ENCODE data around the gene SUGCT. TPM values are rescaled to one million over a fixed set of nuclear protein-coding genes. Genes with fewer than 3 reads are reported as not detected.
"Not testable (repeated sequence)": the region's sequence is repeated elsewhere in the genome, so short reads cannot be mapped to it uniquely, and the experiment has no call there.

Gene SUGCT
- polyA plus RNA-seq, 1 donor from 2014 or later: 1.3 TPM

- peaks cover 0 to 3% (median 2%) of the 10 kb centered on the region in 3 donors for H3K9me3 Mint-ChIP-seq
- H3K4me3 Mint-ChIP-seq: no peak overlapping the region
- H3K36me3 Mint-ChIP-seq: no peaks in the 10 kb centered on the region
- H3K4me1 Mint-ChIP-seq: no peaks in the 10 kb centered on the region
- peaks cover 2% of the 10 kb centered on the region for H3K27me3 Mint-ChIP-seq
- H3K27ac Mint-ChIP-seq: no peak overlapping the region
Measured at GRCh38 chr7:40394400-40394799, 259.6 kb downstream of the SUGCT start.

DNA sequence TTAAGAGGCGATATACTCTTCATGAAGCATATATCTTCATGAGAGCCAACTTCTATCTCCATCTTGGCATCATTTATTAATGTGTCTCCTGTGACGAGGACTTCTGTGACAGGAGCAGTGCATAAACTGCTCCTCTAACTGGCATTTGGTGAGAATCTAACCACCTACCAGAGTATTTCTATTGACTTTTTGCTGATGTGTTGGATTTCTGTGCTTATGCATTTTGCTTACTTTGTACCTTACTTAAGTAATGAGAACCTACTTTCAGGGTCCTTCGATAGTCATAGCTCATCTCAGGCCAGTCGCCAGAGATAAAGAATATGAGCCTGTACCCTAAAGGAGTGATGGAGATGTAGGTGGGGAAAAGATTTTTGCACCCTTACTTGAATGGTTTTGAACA, 265.7 kb downstream of the SUGCT start:
- H3K36me3 Mint-ChIP-seq: no peaks in the 10 kb centered on the region
- no peaks in the 10 kb centered on the region for H3K4me1 Mint-ChIP-seq
- H3K27me3 Mint-ChIP-seq: no peaks in the 10 kb centered on the region
- peaks cover 0 to 2% (median 2%) of the 10 kb centered on the region in 3 donors for H3K9me3 Mint-ChIP-seq
- H3K27ac Mint-ChIP-seq: no peak overlapping the region
- no peak overlapping the region for H3K4me3 Mint-ChIP-seq

GRCh38 chr7:40401406-40401805, 266.6 kb downstream of the SUGCT start:
- Mint-ChIP-seq H3K36me3 (no peaks in the 10 kb centered on the region), H3K4me1 (no peaks in the 10 kb centered on the region), H3K4me3 (no peak overlapping the region), H3K9me3 (peaks cover 0 to 2% (median 2%) of the 10 kb centered on the region in 3 donors), H3K27me3 (no peaks in the 10 kb centered on the region), H3K27ac (no peak overlapping the region)

- Mint-ChIP-seq H3K4me1 (no peaks in the 10 kb centered on the region), H3K27me3 (no peaks in the 10 kb centered on the region), H3K27ac (no peak overlapping the region), H3K36me3 (no peaks in the 10 kb centered on the region), H3K9me3 (peaks cover 0 to 2% (median 2%) of the 10 kb centered on the region in 3 donors), H3K4me3 (no peak overlapping the region)
Measured at GRCh38 chr7:40402661-40403060, 267.9 kb downstream of the SUGCT start.

- Mint-ChIP-seq H3K9me3 (peaks cover 0 to 4% (median 0%) of the 10 kb centered on the region in 3 donors), H3K4me3 (no peak overlapping the region), H3K4me1 (no peaks in the 10 kb centered on the region), H3K36me3 (no peaks in the 10 kb centered on the region), H3K27me3 (no peaks in the 10 kb centered on the region), H3K27ac (no peak overlapping the region)
Measured at GRCh38 chr7:40403703-40404476, 269.1 kb downstream of the SUGCT start.

- H3K4me3 Mint-ChIP-seq: no peak overlapping the region
- H3K4me1 Mint-ChIP-seq: no peaks in the 10 kb centered on the region
- peaks cover 0 to 2% (median 0%) of the 10 kb centered on the region in 3 donors for H3K9me3 Mint-ChIP-seq
- H3K27ac Mint-ChIP-seq: no peak overlapping the region
- H3K27me3 Mint-ChIP-seq: no peaks in the 10 kb centered on the region
- no peaks in the 10 kb centered on the region for H3K36me3 Mint-ChIP-seq
Measured at GRCh38 chr7:40405991-40406390, 271.2 kb downstream of the SUGCT start.

DNA sequence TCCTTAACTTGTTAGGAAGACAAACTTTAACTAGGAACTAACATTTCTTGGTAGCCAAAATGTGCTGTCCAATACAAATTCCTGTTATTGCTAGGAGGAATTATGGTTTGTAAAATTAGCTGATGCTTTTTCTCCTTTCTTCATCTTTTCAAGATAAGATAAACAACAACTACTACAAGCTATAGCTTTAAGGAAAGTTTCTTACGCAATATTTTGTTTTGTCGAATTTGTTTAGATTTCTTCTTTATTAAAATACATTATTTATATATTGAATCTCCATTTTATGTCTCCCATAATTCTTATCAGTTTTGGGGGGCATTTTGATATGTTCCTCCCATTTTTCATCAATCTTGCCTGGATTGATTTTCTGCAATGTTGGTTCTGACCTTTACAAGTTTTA, 277.5 kb downstream of the SUGCT start:
- Mint-ChIP-seq H3K27me3 (no peaks in the 10 kb centered on the region), H3K9me3 (peaks cover 0 to 4% (median 2%) of the 10 kb centered on the region in 3 donors), H3K4me1 (no peaks in the 10 kb centered on the region), H3K27ac (no peak overlapping the region), H3K36me3 (no peaks in the 10 kb centered on the region), H3K4me3 (no peak overlapping the region)

DNA sequence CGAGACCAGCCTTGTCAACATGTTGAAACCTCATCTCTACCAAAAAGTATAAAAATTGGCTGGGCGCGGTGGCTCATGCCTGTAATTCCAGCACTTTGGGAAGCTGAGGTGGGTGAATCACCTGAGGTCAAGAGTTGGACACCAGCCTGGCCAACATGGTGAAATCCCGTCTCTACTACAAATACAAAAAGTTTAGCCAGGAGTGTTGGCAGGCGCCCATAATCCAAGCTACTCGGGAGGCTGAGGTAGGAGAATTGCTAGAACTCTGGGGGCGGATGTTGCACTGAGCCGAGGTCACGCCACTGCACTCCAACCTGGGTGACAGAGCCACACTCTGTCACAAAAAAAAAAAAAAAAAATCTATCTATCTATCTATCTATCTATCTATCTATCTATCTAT, 279.9 kb downstream of the SUGCT start:
- H3K36me3 Mint-ChIP-seq, H3K4me1 Mint-ChIP-seq, H3K9me3 Mint-ChIP-seq, H3K4me3 Mint-ChIP-seq, H3K27me3 Mint-ChIP-seq, H3K27ac Mint-ChIP-seq: not testable (repeated sequence)

DNA sequence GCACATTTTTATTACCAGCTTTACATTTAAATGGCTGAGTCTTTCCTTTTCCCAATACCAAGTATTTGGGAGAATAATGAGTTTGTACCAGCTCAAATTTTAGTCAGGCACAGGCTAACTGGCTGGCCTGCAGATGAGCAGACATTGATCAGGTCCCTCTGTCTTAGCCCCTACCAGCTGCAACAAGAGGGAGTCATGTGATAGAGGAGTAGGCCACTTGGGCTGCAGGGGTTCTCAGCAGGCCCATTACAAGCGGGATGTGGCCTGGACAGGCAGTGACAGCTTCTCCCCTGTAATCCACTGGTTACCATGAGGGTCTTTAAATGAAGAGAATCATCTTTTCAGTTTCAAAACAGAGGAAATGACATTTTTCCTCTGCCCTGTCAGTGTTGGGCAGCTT, 283.6 kb downstream of the SUGCT start:
- H3K27me3 Mint-ChIP-seq: no peaks in the 10 kb centered on the region
- H3K9me3 Mint-ChIP-seq: no peaks in the 10 kb centered on the region
- no peaks in the 10 kb centered on the region for H3K4me1 Mint-ChIP-seq
- no peaks in the 10 kb centered on the region for H3K36me3 Mint-ChIP-seq
- H3K4me3 Mint-ChIP-seq: peak overlapping the region in 1 of 4 donors; percentile 9
- no peak overlapping the region for H3K27ac Mint-ChIP-seq

- no peaks in the 10 kb centered on the region for H3K36me3 Mint-ChIP-seq
- no peak overlapping the region for H3K4me3 Mint-ChIP-seq
- H3K27me3 Mint-ChIP-seq: no peaks in the 10 kb centered on the region
- no peaks in the 10 kb centered on the region for H3K4me1 Mint-ChIP-seq
- H3K27ac Mint-ChIP-seq: no peak overlapping the region
- no peaks in the 10 kb centered on the region for H3K9me3 Mint-ChIP-seq
Measured at GRCh38 chr7:40418983-40419382, 284.2 kb downstream of the SUGCT start.

DNA sequence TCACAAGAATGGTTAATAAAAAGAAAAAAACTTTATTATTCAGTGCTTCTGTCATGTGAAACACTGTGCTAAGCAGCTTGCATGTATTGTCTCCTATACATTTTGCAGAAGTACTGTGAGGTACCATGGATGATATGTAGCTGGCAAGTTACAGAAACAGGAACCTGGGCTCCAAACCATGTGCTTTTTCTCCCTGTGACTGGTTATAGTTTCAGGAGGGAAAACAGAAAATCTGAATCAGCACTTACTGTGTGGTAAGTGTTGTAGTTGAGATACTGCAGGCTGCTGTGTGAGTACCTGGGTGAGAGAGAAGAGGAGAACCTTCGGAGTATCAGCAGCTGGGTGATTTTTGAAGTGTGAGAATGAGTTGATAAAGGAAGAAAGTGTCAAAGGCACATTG, 285.0 kb downstream of the SUGCT start:
- Mint-ChIP-seq H3K36me3 (no peaks in the 10 kb centered on the region), H3K9me3 (no peaks in the 10 kb centered on the region), H3K27ac (no peak overlapping the region), H3K4me3 (no peak overlapping the region), H3K4me1 (no peaks in the 10 kb centered on the region), H3K27me3 (no peaks in the 10 kb centered on the region)

DNA sequence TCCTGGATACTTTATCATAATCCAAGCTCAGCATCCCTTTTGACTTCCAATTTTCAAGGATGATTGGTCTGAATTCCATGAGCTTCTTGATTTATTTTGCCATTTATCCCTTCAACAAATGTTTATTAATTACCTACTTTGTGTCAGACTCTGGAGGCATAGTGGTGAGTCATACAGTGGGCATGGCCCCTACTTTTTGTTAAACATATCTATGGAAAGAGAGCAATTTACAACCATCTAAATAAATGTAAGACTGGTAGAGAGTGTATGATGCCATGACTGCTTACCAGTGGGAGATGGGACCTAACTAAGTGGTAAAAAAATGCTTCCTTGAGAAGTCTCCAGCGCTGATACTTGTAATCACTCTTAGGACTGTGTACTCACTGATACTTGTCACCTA, 286.6 kb downstream of the SUGCT start:
- H3K4me1 Mint-ChIP-seq: no peaks in the 10 kb centered on the region
- H3K9me3 Mint-ChIP-seq: no peaks in the 10 kb centered on the region
- H3K27me3 Mint-ChIP-seq: no peaks in the 10 kb centered on the region
- H3K36me3 Mint-ChIP-seq: no peaks in the 10 kb centered on the region
- peak overlapping the region in 1 of 3 donors; percentile 25 for H3K27ac Mint-ChIP-seq
- H3K4me3 Mint-ChIP-seq: no peak overlapping the region

DNA sequence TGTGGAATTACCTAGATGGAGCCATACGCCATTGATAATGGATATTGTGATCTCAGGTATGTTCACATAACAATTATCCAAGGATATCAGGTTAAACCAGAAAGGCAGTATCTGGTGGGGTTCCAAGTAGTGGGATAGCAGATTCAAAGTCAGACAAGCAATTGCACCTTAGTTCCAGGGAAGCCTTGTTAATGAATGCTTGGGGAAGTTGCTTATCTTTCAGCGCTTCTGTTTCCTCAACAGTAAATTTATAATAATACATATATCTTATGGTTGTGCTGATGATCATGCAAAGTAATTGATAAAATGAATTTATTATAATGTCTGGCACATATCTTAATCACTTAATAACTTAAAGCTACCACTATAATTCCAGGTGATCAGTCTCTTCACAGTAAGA, 290.9 kb downstream of the SUGCT start:
- Mint-ChIP-seq H3K27me3 (no peaks in the 10 kb centered on the region), H3K9me3 (peaks cover 0 to 2% (median 0%) of the 10 kb centered on the region in 3 donors), H3K4me3 (no peak overlapping the region), H3K36me3 (no peaks in the 10 kb centered on the region), H3K4me1 (no peaks in the 10 kb centered on the region), H3K27ac (no peak overlapping the region)

- peaks cover 1 to 5% (median 4%) of the 10 kb centered on the region in 3 donors for H3K9me3 Mint-ChIP-seq
- no peaks in the 10 kb centered on the region for H3K4me1 Mint-ChIP-seq
- H3K27me3 Mint-ChIP-seq: no peaks in the 10 kb centered on the region
- peaks cover 1% of the 10 kb centered on the region for H3K36me3 Mint-ChIP-seq
- H3K4me3 Mint-ChIP-seq: no peak overlapping the region
- H3K27ac Mint-ChIP-seq: no peak overlapping the region
Measured at GRCh38 chr7:40428421-40428820, 293.6 kb downstream of the SUGCT start.

GRCh38 chr7:40429826-40430225, 295.0 kb downstream of the SUGCT start:
- Mint-ChIP-seq H3K27me3 (no peaks in the 10 kb centered on the region), H3K4me1 (no peaks in the 10 kb centered on the region), H3K9me3 (peaks cover 1 to 6% (median 5%) of the 10 kb centered on the region in 3 donors), H3K4me3 (no peak overlapping the region), H3K27ac (no peak overlapping the region), H3K36me3 (peaks cover 1% of the 10 kb centered on the region)

- peaks cover 1 to 8% (median 5%) of the 10 kb centered on the region in 3 donors for H3K9me3 Mint-ChIP-seq
- no peak overlapping the region for H3K27ac Mint-ChIP-seq
- no peaks in the 10 kb centered on the region for H3K4me1 Mint-ChIP-seq
- no peaks in the 10 kb centered on the region for H3K27me3 Mint-ChIP-seq
- H3K36me3 Mint-ChIP-seq: peaks cover 1% of the 10 kb centered on the region
- H3K4me3 Mint-ChIP-seq: peak overlapping the region in 1 of 4 donors; percentile 6
Measured at GRCh38 chr7:40432046-40432445, 297.2 kb downstream of the SUGCT start.
